ENCODE data around the gene MEIG1. TPM values are rescaled to one million over a fixed set of nuclear protein-coding genes. Genes with fewer than 3 reads are reported as not detected.
A peak's percentile ranks its signal among the peaks of the same experiment; 100 is the strongest.

MEIG1 gene
- total RNA-seq, 4 donors from 2014 or later, result not detected

GRCh38 chr10:14949291-14949690 lies 9.9 kb upstream of the MEIG1 start:
- Histone ChIP-seq H3K27me3 (no peaks in the 10 kb centered on the region), H3K9me3 (no peaks in the 10 kb centered on the region), H3K36me3 (peaks cover 32% of the 10 kb centered on the region), H3K27ac (no peak overlapping the region), H3K4me3 (no peak overlapping the region), H3K4me1 (peaks cover 19% of the 10 kb centered on the region)
- no peak for DNase-seq (ENCODE audit: low spot score in 2 of 2)
- 85% methylated on average over 5 of the region's 5 CpGs for WGBS
- TF ChIP-seq, protein P1, sequence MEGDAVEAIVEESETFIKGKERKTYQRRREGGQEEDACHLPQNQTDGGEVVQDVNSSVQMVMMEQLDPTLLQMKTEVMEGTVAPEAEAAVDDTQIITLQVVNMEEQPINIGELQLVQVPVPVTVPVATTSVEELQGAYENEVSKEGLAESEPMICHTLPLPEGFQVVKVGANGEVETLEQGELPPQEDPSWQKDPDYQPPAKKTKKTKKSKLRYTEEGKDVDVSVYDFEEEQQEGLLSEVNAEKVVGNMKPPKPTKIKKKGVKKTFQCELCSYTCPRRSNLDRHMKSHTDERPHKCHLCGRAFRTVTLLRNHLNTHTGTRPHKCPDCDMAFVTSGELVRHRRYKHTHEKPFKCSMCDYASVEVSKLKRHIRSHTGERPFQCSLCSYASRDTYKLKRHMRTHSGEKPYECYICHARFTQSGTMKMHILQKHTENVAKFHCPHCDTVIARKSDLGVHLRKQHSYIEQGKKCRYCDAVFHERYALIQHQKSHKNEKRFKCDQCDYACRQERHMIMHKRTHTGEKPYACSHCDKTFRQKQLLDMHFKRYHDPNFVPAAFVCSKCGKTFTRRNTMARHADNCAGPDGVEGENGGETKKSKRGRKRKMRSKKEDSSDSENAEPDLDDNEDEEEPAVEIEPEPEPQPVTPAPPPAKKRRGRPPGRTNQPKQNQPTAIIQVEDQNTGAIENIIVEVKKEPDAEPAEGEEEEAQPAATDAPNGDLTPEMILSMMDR (IDR thresholded peaks at IDR 0.05), result no peak
- TF ChIP-seq POLR2A (IDR thresholded peaks at IDR 0.05), result no peak
- no peak for TF ChIP-seq EP300 (IDR thresholded peaks at IDR 0.05)
- no peak for TF ChIP-seq POLR2AphosphoS5 (IDR thresholded peaks at IDR 0.05)

DNA sequence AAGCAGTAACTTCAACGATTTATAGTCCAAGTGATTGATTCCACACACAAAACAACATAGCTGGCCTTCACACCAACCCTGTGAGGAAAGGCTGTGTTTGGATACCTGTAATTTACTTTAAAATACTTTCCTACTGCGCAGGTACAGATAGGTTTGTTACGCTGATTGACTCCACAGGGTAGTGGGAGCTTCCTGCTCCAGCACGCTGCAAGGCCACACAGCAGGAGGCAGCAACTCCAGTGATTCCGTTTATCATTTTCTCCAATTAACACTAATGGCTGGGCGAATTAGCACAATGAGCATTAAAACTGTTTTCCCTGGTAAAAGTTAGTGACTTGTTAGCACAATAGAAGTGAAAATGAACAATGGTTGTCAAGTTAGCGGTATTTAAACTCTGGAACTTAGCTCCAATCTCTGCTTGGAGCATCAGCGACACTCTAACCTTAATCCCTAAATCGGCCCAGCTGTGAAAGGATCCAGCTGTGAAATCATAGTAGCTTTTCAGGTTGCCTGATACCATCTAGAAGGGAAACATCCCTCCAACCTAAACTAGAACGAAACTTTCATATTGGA lies 6.3 kb upstream of the MEIG1 start:
- 28% methylated on average over 10 of the region's 10 CpGs for WGBS
- no peak for DNase-seq (ENCODE audit: low spot score in 2 of 2)
- peak overlapping the region; percentile 91 for H3K27ac ChIP-seq
- H3K36me3 ChIP-seq, result peaks cover 8% of the 10 kb centered on the region
- H3K9me3 ChIP-seq, result no peaks in the 10 kb centered on the region
- H3K27me3 ChIP-seq, result no peaks in the 10 kb centered on the region
- H3K4me1 ChIP-seq, result peaks cover 27% of the 10 kb centered on the region
- TF ChIP-seq POLR2AphosphoS5 (IDR thresholded peaks at IDR 0.05) (no peak), EP300 (IDR thresholded peaks at IDR 0.05) (no peak), POLR2A (IDR thresholded peaks at IDR 0.05) (no peak)
- TF ChIP-seq, protein P1 (IDR thresholded peaks at IDR 0.05), result no peak
- H3K4me3 ChIP-seq, result peak overlapping the region; percentile 76

DNA sequence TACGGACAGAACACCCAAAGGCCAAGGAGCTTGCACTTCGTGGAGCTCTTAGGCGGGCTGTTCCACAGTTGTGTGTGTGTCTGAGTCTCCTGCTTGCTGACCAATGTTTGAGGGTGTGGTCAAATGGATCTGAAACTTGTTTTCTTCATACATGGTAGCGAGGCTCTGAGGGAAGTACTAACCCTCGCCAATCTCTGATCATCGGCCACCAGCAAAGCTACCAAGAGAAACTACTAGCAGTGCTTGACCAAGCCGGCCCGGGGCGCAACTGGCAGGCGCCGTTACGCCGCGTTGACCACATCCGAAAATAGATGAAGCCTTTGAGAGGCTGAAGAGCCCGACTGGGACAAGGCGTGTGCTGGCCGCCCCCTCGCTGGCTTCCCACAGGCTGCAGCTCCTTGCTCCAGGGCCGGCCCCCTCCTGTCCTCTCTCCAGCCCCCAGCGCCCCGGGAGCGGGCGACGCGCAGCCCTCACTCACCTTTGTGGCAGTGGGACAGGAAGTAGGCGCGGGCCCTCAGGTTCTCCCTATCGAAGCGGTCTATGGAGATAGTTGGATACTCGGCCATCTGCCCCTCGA lies 5.7 kb upstream of the MEIG1 start:
- Histone ChIP-seq H3K4me3 (peak overlapping the region; percentile 76), H3K9me3 (no peaks in the 10 kb centered on the region), H3K4me1 (peaks cover 27% of the 10 kb centered on the region), H3K27ac (peak overlapping the region; percentile 91), H3K27me3 (no peaks in the 10 kb centered on the region), H3K36me3 (peaks cover 2% of the 10 kb centered on the region)
- 2% methylated on average over 20 of the region's 32 CpGs for WGBS
- TF ChIP-seq POLR2AphosphoS5 (IDR thresholded peaks at IDR 0.05) (no peak), POLR2A (IDR thresholded peaks at IDR 0.05) (no peak), EP300 (IDR thresholded peaks at IDR 0.05) (no peak)
- TF ChIP-seq, protein P1 (IDR thresholded peaks at IDR 0.05), result no peak
- DNase-seq (ENCODE audit: low spot score in 2 of 2), result no peak

DNA sequence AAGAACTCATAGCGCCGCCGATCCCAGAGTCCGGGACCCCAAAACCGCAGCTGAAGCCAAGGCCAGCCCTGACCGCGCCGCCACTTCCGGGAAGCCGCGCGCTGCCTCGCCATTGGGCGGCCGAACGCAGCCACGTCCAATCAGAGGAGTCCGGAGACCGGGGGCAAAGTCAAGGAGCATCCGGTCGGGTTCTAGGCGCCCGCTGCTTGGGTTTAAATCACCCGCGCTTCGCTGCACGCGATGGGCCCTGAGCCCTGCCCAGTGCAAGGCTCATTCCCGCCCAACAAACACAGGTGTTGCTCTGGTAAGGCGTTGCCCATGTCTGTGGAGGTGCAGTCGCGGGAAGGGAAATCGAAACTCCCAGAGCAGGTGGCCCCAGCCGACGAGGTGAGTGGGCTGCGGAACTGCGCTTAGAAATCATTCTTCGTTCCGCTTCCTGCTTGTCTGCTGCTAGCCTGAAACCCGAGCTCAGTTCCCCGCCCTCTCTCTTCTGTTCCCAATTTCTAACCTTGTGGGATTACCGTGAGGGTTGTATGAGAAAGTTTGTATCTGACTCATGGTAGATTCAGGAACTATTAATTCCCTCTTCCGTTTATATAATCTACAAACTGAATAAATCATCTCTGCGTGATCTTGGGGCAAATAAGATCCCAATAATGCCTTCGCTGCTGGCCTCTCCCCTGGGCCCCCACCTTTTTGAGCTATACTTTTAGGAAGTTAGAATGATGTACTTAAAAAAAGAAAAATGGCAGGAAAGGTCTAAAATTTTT lies 5.0 kb upstream of the MEIG1 start, which contains the start of gene DCLRE1C:
Gene DCLRE1C (minus strand): TSS at position 96 of the 770 bp plus-strand sequence. CDS start 86 bp downstream, at position 10.
- peak within 1 kb of the TSS; percentile 76 for H3K4me3 ChIP-seq
- no peaks in the 10 kb centered on the region for H3K36me3 ChIP-seq
- peak within 1 kb of the TSS; percentile 91 for H3K27ac ChIP-seq
- TF ChIP-seq POLR2A (IDR thresholded peaks at IDR 0.05) (peak in 1 of 2 donors; percentile 11), EP300 (IDR thresholded peaks at IDR 0.05) (no peak), POLR2AphosphoS5 (IDR thresholded peaks at IDR 0.05) (peak in 2 of 3 donors; percentile 82 to 84)
- TF ChIP-seq, protein P1 (IDR thresholded peaks at IDR 0.05), result no peak
- no peaks in the 10 kb centered on the region for H3K9me3 ChIP-seq
- WGBS, result under 1% methylated on average over 40 of the region's 45 CpGs
- H3K27me3 ChIP-seq, result no peaks in the 10 kb centered on the region
- DNase-seq (ENCODE audit: low spot score in 2 of 2), result peak; percentile 94
- H3K4me1 ChIP-seq, result peaks cover 30% of the 10 kb centered on the region

DNA sequence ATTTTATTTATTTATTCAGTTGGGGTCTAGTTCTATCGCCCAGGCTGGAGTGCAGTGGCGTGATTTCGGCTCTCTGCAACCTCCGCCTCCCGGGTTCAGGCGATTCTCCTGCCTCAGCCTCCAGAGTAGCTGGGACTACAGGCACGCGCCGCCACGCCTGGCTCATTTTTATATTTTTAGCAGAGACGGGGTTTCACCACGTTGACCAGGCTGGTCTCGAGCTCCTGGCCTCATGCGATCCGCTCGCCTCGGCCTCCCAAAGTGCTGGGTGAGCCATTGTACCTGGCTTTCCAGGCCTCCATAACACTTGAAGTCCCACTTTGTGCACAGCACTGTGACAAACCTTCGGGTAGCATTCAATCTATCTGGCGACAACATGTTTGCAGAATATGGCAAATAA lies 4.3 kb upstream of the MEIG1 start:
- H3K36me3 ChIP-seq, result no peaks in the 10 kb centered on the region
- H3K27ac ChIP-seq, result no peak overlapping the region
- H3K27me3 ChIP-seq, result no peaks in the 10 kb centered on the region
- WGBS, result 94% methylated on average over 19 of the region's 19 CpGs
- TF ChIP-seq POLR2A (IDR thresholded peaks at IDR 0.05), result no peak
- H3K4me3 ChIP-seq, result peak overlapping the region; percentile 76
- no peak for DNase-seq (ENCODE audit: low spot score in 2 of 2)
- peaks cover 30% of the 10 kb centered on the region for H3K4me1 ChIP-seq
- H3K9me3 ChIP-seq, result no peaks in the 10 kb centered on the region
